IPS DF 4.7 (cell line): ENCODE measurements around the gene PTK7.
"Not testable (repeated sequence)": the region's sequence is repeated elsewhere in the genome, so short reads cannot be mapped to it uniquely, and the experiment has no call there.

Source experiments
- DNase-seq: peaks from one replicate; pipeline ENCODE4 v3.0.0-alpha.2; 2013; ENCODE audit warnings: low spot score; ENCODE audit errors: extremely low read depth

PTK7 gene

GRCh38 chr6:43117466-43117865, 41.4 kb downstream of the PTK7 start:
- DNase-seq: not testable (repeated sequence)

- no peak for DNase-seq
These were observed 43.4 kb downstream of the PTK7 start for GRCh38 chr6:43119482-43119881.

GRCh38 chr6:43120101-43120763, 44.1 kb downstream of the PTK7 start:
- DNase-seq: no peak

- no peak for DNase-seq
These were observed 45.1 kb downstream of the PTK7 start for GRCh38 chr6:43120944-43121913.

GRCh38 chr6:43122146-43122545, 46.0 kb downstream of the PTK7 start:
- DNase-seq: no peak

- no peak for DNase-seq
These were observed 47.6 kb downstream of the PTK7 start for GRCh38 chr6:43123461-43124314.

GRCh38 chr6:43124481-43124880, 48.4 kb downstream of the PTK7 start:
- DNase-seq: no peak

GRCh38 chr6:43125119-43125518, 49.0 kb downstream of the PTK7 start:
- no peak for DNase-seq

- no peak for DNase-seq
These were observed 49.4 kb downstream of the PTK7 start for GRCh38 chr6:43125555-43125954.

GRCh38 chr6:43127180-43127579, 51.1 kb downstream of the PTK7 start:
- no peak for DNase-seq

GRCh38 chr6:43127877-43128276, 51.8 kb downstream of the PTK7 start:
- no peak for DNase-seq

- no peak for DNase-seq
These were observed 52.8 kb downstream of the PTK7 start for GRCh38 chr6:43128926-43129325.

GRCh38 chr6:43129434-43130194, 53.5 kb downstream of the PTK7 start:
- no peak for DNase-seq

- no peak for DNase-seq
These were observed 54.3 kb downstream of the PTK7 start for GRCh38 chr6:43130429-43130828.

GRCh38 chr6:43131379-43131778, 55.3 kb downstream of the PTK7 start:
- not testable (repeated sequence) for DNase-seq

- DNase-seq: no peak
These were observed 62.2 kb downstream of the PTK7 start for GRCh38 chr6:43138267-43138666.

GRCh38 chr6:43139973-43140372, 63.9 kb downstream of the PTK7 start:
- not testable (repeated sequence) for DNase-seq

GRCh38 chr6:43141644-43142043, 65.5 kb downstream of the PTK7 start:
- no peak for DNase-seq

- no peak for DNase-seq
These were observed 66.0 kb downstream of the PTK7 start for GRCh38 chr6:43142101-43142500.

- peak; percentile 71 for DNase-seq
These were observed 67.4 kb downstream of the PTK7 start for GRCh38 chr6:43143235-43144128.
